B cell (primary cell): ENCODE data around the gene CNTNAP1. TPM values are rescaled to one million over a fixed set of nuclear protein-coding genes. Genes with fewer than 3 reads are reported as not detected.

ENCODE experiments used
- ATAC-seq: fragments of 200-7000 bp; cut with Tn5 transposase; one replicate; pipeline ENCODE4 v1.10.0; 2021; ENCODE audit warnings: low read depth, mild to moderate bottlenecking, moderate number of reproducible peaks, moderate library complexity
- CTCF ChIA-PET: fragments of 350-600 bp; sonication (Branson Sonifier 250); formaldehyde crosslinking; loops from one replicate; lab custom pipeline; 2021; ENCODE audit warnings: antibody characterized with exemption, inconsistent platforms; lab: Charles Lee
- POLR2A ChIA-PET: fragments of 350-600 bp; sonication (Branson Sonifier 250); formaldehyde crosslinking; loops from one replicate; lab custom pipeline; 2021; ENCODE audit warnings: antibody characterized with exemption; lab: Charles Lee
- DNase-seq: peaks from one replicate; pipeline ENCODE4 v3.0.0; 2013
- H2AFZ ChIP-seq: 2 replicates; pipeline ENCODE4 v1.6.1; 2012; ENCODE audit warnings: mild to moderate bottlenecking, low read depth, low read length; ENCODE audit not compliant: insufficient read depth, poor library complexity, severe bottlenecking
- H3K27ac ChIP-seq, 2 donors: 1 replicate in 1 of 2; 2 replicates in 1 of 2; pipeline ENCODE4 v1.5.1; 2012 to 2013; ENCODE audit warnings: low read length in 2 of 2, mild to moderate bottlenecking in 2 of 2, moderate library complexity in 1 of 2
- H3K27me3 ChIP-seq, 4 experiments: fragments of 200-600 bp in 1 of 4; sonication (generic) in 1 of 4; replicated peaks in 1 of 4; 1 replicate in 2 of 4; 2 replicates in 2 of 4; pipeline versions ENCODE4 v1.6.1 to v1.7.0; 2013 to 2016; ENCODE audit warnings: low read length in 3 of 4, mild to moderate bottlenecking in 2 of 4, mixed read lengths in 1 of 4, moderate library complexity in 1 of 4; ENCODE audit not compliant: insufficient read depth in 4 of 4, control insufficient read depth in 3 of 4; ENCODE audit errors: control extremely low read depth in 1 of 4
- H3K36me3 ChIP-seq, 2 experiments: replicated peaks in 1 of 2; 1 replicate in 1 of 2; 2 replicates in 1 of 2; pipeline versions ENCODE4 v1.6.1 to v1.7.1; 2013; ENCODE audit warnings: low read length in 1 of 2; ENCODE audit not compliant: insufficient read depth in 2 of 2, control insufficient read depth in 1 of 2; ENCODE audit errors: control extremely low read depth in 1 of 2, extremely low read depth in 1 of 2
- H3K4me1 ChIP-seq, 2 donors: fragments of 200-600 bp in 1 of 2; sonication (generic) in 1 of 2; 1 replicate in 1 of 2; 2 replicates in 1 of 2; pipeline versions ENCODE4 v1.5.1 to v1.6.1; 2013 to 2017; ENCODE audit warnings: low read length in 2 of 2; ENCODE audit not compliant: control insufficient read depth in 2 of 2, insufficient read depth in 2 of 2
- H3K4me2 ChIP-seq: replicated peaks from 2 replicates; pipeline ENCODE3; 2012; ENCODE audit warnings: mild to moderate bottlenecking, low read depth, low read length; ENCODE audit not compliant: poor library complexity, severe bottlenecking
- H3K4me3 ChIP-seq, 5 experiments: fragments of 200-600 bp in 1 of 5; sonication (generic) in 1 of 5; 1 replicate in 3 of 5; 2 replicates in 2 of 5; pipeline versions ENCODE4 v1.5.1 to v1.7.0; 2011 to 2016; ENCODE audit warnings: low read length in 4 of 5, mild to moderate bottlenecking in 4 of 5, low read depth in 2 of 5, control low read depth in 1 of 5, moderate library complexity in 1 of 5; ENCODE audit not compliant: insufficient read depth in 1 of 5; ENCODE audit errors: control extremely low read depth in 1 of 5, extremely low read depth in 1 of 5
- H3K79me2 ChIP-seq: fragments of 200-600 bp; sonication (generic); one replicate; pipeline ENCODE4 v1.6.0; 2016; ENCODE audit warnings: low read length; ENCODE audit not compliant: control insufficient read depth, insufficient read depth
- H3K9ac ChIP-seq: fragments of 200-600 bp; sonication (generic); 2 replicates; pipeline ENCODE4 v1.6.1; 2017; ENCODE audit warnings: mild to moderate bottlenecking, low read length, moderate library complexity
- H3K9me3 ChIP-seq, 3 donors: one replicate each; pipeline versions ENCODE4 v1.6.1 to v1.7.1; 2013; ENCODE audit warnings: low read length in 2 of 3; ENCODE audit not compliant: control insufficient read depth in 2 of 3, insufficient read depth in 1 of 3; ENCODE audit errors: control extremely low read depth in 1 of 3
- H4K20me1 ChIP-seq: 2 replicates; pipeline ENCODE4 v1.6.0; 2012; ENCODE audit warnings: mild to moderate bottlenecking, low read length; ENCODE audit not compliant: insufficient read depth, control insufficient read depth, poor library complexity, severe bottlenecking
- H3K27ac Mint-ChIP-seq: one replicate; pipeline ENCODE4 v1.8.0; 2021; ENCODE audit warnings: mixed read lengths
- H3K27me3 Mint-ChIP-seq: one replicate; pipeline ENCODE4 v1.8.0; 2021; ENCODE audit warnings: mixed read lengths
- H3K4me1 Mint-ChIP-seq: one replicate; pipeline ENCODE4 v1.8.0; 2021; ENCODE audit warnings: mixed read lengths
- H3K4me3 Mint-ChIP-seq: one replicate; pipeline ENCODE4 v1.8.0; 2021; ENCODE audit warnings: mixed read lengths
- H3K9me3 Mint-ChIP-seq: one replicate; pipeline ENCODE4 v1.8.0; 2022; ENCODE audit warnings: mixed read lengths; ENCODE audit not compliant: insufficient read depth
- CTCF ChIP-seq: fragments of 200-600 bp; IDR thresholded peaks from one replicate; pipeline ENCODE4 v1.8.0; 2022; ENCODE audit warnings: antibody characterized with exemption, mild to moderate bottlenecking
- EZH2 ChIP-seq: IDR thresholded peaks from 2 replicates; pipeline ENCODE4 v1.6.1; 2012; ENCODE audit warnings: borderline replicate concordance, low read depth, mild to moderate bottlenecking, moderate library complexity, low read length; ENCODE audit not compliant: insufficient read depth, poor library complexity, severe bottlenecking
- WGBS: methylation state at CpG from one replicate; pipeline ENCODE4 v1.1.5; 2013; ENCODE audit warnings: missing lambda C conversion rate; ENCODE audit not compliant: insufficient coverage; 5-methylcytosine and 5-hydroxymethylcytosine counted together
- intact Hi-C: fragments of 100-400 bp; cut with micrococcal nuclease; formaldehyde crosslinking; loops from one replicate; pipeline ENCODE4 v1.10.0; 2022
- polyA plus RNA-seq: library from polyadenylated mRNA; depleted of rRNA; stranded (reverse); fragments of >200 nt; gene quantifications from 2 replicates; pipeline ENCODE4 v1.2.3, GENCODE V29; 2012
- total RNA-seq, 2 donors: library from RNA; stranded (reverse); fragments of 120-200 nt in 1 of 2; gene quantifications; 1 replicate in 1 of 2; 2 replicates in 1 of 2; pipeline versions ENCODE4 v1.2.3 to v1.2.4, GENCODE V29; 2013 to 2022

CNTNAP1 gene
- total and polyA plus RNA-seq, 2 donors (not counting 1 experiment from before 2014, with no cell fraction given), result 3.5 to 4.7 TPM

GRCh38 chr17:42673885-42674754 lies 8.2 kb upstream of the CNTNAP1 start:
- peak overlapping the region; percentile 71 for H3K4me3 Mint-ChIP-seq
- intact Hi-C loops, result loop anchor here (10.0 kb wide), 2 partner anchors 311 to 479 kb away; partner anchors contain the start of genes GHDC, PTGES3L and RUNDC1
- H3K27ac Mint-ChIP-seq, result no peak overlapping the region
- ChIA-PET POLR2A (interaction anchor here (0.6 kb wide), 1 partner anchor 19 kb away, joined by 5 read pairs; no protein-coding TSS in a partner anchor), CTCF (interaction anchor here (0.6 to 2.5 kb wide), 8 partner anchors 10 to 96 kb away, joined by 3 to 13 read pairs (median 4); partner anchors contain the start of genes RETREG3 and TUBG1)
- H3K9ac ChIP-seq, result peak overlapping the region; percentile 6
- peaks cover 0 to 30% (median 0%) of the 10 kb centered on the region in 3 donors for H3K9me3 ChIP-seq
- H3K4me1 Mint-ChIP-seq, result peaks cover 57% of the 10 kb centered on the region
- no peaks in the 10 kb centered on the region for H3K9me3 Mint-ChIP-seq
- peaks cover 0 to 71% (median 28%) of the 10 kb centered on the region in 4 experiments for H3K27me3 ChIP-seq
- peaks cover 26% of the 10 kb centered on the region for H4K20me1 ChIP-seq
- H3K36me3 ChIP-seq, result no peaks in the 10 kb centered on the region
- H3K27ac ChIP-seq, result no peak overlapping the region
- TF ChIP-seq EZH2 (peak; percentile 9), CTCF (peak; percentile 70)
- no peak for ATAC-seq
- H3K79me2 ChIP-seq, result no peaks in the 10 kb centered on the region
- peaks cover 64 to 73% of the 10 kb centered on the region in 2 donors for H3K4me1 ChIP-seq
- H3K4me3 ChIP-seq, result peak overlapping the region in 1 of 5 experiments; percentile 18
- peak; percentile 69 for DNase-seq
- peak overlapping the region; percentile 65 for H3K4me2 ChIP-seq
- no peak overlapping the region for H2AFZ ChIP-seq
- 4% methylated on average over 20 of the region's 32 CpGs for WGBS
- H3K27me3 Mint-ChIP-seq, result peaks cover 19% of the 10 kb centered on the region
